ENCODE data around the gene ASB18.

- TF ChIP-seq CTCF (IDR thresholded peaks at IDR 0.05 in 8 of 11, conservative IDR thresholded peaks at IDR 0.05 in 3 of 11), result no peak
- TF ChIP-seq POLR2A (IDR thresholded peaks at IDR 0.05), result no peak
Observed at GRCh38 chr2:236207472-236207871, 56.7 kb downstream of the ASB18 start.
